Fibroblast of pulmonary artery (primary cell): ENCODE results near the gene ADAP1.
A peak's percentile ranks its signal among the peaks of the same experiment; 100 is the strongest.

Source experiments
- DNase-seq: peaks from one replicate; pipeline ENCODE4 v3.0.0-alpha.2; 2010; ENCODE audit warnings: low read depth
- H3K4me3 ChIP-seq: replicated peaks from 2 replicates; pipeline ENCODE4 v1.5.1; 2011; ENCODE audit warnings: low read depth, mild to moderate bottlenecking, control low read depth, low read length, moderate library complexity
- CTCF ChIP-seq: IDR thresholded peaks from 2 replicates; pipeline ENCODE4 v1.5.1; 2011; ENCODE audit warnings: mild to moderate bottlenecking, control low read depth, low read length, inconsistent platforms; ENCODE audit errors: missing control alignments

The ADAP1 gene

DNA sequence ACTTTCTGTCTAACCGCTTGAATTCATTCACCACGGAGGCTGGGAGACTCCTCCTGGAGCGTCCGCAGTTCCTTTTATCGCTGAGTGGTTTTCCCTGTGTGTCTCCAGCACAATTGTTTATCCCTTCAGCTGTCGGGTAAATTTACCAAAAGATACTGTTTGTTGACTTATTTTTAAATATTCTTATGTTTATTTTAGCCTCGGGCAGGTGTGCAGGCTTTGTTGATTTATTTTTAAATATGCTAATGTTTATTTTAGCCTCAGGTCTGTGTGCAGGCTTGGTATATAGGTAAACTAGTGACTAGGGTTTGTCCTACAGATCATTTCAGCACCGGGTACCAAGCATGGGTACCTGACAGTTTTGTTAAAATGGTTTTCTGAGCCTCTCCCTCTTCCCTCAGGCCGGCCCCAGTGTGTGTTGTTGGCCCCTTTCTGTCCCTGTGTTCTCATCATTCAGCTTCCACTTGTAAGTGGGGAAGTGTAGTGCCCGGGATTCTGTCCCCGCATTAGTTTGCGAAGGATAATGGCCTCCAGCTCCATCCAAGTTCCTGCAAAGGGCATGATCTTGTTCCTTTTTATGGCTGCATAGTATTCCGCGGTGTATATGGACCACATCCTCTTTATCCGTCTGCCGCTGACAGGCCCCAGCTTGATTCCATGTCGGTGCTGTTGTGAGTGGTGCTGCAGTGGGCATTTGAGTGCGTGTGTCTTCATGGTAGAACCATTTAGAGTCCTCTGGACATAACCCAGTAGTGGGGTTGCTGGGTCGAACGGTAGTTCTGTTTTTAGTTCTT, 72.8 kb downstream of the ADAP1 start:
- no peak for TF ChIP-seq CTCF
- H3K4me3 ChIP-seq, result no peak overlapping the region
- DNase-seq, result no peak

GRCh38 chr7:880450-880849, 74.0 kb downstream of the ADAP1 start:
- no peak overlapping the region for H3K4me3 ChIP-seq
- no peak for TF ChIP-seq CTCF
- DNase-seq, result no peak

- no peak for DNase-seq
These were observed 74.8 kb downstream of the ADAP1 start for GRCh38 chr7:879706-880105.

GRCh38 chr7:879093-879492, 75.4 kb downstream of the ADAP1 start:
- no peak for DNase-seq
- no peak overlapping the region for H3K4me3 ChIP-seq
- TF ChIP-seq CTCF, result no peak

More at GRCh38 chr7:879706-880105, 74.8 kb downstream of the ADAP1 start:
- no peak overlapping the region for H3K4me3 ChIP-seq
- no peak for TF ChIP-seq CTCF

DNA sequence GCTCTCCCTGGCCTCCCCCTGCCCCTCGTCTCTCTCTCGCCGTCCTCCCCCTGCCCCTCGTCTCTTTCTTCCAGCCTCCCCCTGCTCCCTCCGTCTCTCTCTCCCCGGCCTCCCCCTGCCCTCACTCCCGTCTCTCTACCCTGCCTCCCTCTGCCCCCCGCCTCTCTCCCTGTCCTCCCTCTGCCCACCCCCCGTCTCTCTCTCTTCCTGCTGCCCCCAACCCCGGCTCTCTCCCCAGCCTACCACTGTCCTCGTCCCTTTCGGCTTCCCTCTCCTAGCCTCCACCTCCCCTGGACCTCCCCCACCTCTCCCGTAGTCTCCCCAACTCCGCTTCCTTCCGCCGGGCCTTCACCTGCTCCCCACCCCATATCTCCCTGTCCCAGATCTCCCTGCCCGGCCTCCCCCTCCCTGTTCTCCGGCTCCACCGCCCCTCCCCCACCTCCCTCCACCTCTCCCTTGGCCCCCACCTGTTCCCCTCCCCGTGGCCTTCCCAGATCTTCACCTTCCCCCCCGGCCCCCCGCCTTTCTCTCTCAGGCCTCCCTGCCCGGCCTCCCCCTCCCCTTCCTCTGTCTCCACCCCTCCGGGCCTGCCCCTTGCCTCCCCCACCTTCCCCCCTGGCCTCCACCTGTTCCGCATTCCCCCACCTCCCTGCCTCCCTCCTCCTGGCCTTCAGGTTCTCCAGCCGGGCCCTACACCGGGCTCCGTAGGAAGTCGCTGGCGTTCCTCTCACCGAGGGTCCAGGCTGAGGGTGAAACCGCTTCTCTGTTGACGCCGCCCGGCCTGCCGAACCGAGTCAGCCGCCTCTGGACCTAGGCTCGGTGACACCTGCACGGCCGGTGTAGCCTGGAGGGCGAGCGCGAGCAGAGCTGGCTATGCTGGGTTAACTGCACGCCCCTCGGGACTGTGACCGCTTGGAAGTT, 76.9 kb downstream of the ADAP1 start:
- peak overlapping the region; percentile 87 for H3K4me3 ChIP-seq
- DNase-seq, result no peak
- TF ChIP-seq CTCF, result no peak

- TF ChIP-seq CTCF, result no peak
- DNase-seq, result no peak
- H3K4me3 ChIP-seq, result peak overlapping the region; percentile 87
These were observed 77.5 kb downstream of the ADAP1 start for GRCh38 chr7:876972-877311.
